ENCODE results near the gene RGS18.
"Not testable (repeated sequence)": the region's sequence is repeated elsewhere in the genome, so short reads cannot be mapped to it uniquely, and the experiment has no call there.

RGS18 gene

DNA sequence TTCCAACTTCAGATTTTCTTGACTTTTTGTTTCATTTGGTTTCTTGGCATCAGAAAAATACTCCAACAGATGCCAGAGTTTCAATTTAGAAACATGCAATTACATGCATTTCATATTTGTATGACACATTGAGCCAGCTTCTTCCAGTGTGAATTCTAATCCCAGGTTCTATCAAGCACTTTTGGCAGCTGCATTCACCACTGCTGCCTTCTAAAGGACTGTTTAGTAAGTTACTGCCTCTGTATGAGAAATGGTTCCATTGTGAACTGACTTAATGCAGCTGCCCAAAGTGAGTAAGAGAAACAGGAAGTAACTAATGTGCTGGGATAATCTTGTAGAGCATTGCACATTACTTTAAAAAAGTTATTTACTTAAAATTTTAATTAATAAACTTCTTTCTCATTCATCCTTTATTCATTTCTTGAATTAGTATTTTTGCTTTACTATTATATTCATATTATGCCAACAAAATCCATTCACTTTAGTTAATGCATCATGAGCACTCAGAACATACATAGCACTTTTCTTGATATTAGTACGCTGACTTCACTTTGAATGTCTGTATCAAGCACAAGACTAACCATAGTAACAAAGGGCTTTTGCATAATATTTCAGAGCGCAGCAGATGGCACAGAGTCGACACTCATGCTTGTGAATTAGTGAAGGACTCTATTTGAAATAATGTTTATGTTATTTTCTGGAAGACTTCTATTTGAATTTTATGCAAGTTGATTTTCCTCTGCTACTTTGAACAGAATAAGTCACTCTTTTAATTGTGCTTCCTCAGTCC lies 9.8 kb downstream of the RGS18 start:
- no peak for DNase-seq

DNA sequence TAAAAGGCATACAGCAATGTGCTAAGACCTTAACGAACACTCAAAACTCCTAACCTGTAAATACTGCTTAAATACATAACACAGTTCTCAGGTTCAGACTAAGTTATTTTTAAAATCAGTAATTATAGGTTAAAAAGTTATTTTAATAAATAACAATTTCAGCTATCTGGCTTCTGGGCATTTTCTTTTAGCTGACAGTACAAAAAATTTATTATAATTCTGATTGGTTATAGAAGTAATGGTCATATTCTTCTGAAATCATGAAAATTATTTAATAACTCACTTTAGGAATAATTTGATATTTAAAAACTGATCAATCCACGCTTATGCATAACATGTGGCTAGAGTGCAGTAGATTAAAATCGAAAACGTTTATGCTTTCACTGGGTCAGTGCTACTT lies 10.7 kb downstream of the RGS18 start:
- DNase-seq: no peak

GRCh38 chr1:192170196-192170984 lies 12.1 kb downstream of the RGS18 start:
- no peak for DNase-seq

DNA sequence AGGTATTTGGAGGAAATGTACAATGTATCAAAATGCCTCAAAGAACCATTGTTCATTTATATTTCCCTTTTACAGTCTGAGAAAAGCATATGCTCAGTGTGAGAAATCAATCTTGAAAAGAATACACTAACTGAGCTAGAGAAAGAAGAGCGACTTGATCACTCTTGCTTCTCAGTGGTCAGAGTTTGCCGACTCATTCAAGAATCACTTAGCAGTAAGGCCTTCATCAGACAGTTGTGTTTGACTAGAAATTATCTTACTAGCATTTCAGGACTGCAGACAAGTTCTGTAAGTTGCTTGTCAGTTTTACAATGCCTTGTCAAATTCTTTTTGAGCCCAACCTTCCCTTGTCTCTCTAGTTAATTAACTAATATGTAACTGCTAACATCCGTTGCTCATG lies 12.9 kb downstream of the RGS18 start:
- DNase-seq: no peak

- no peak for DNase-seq
These were observed 17.7 kb downstream of the RGS18 start for GRCh38 chr1:192175971-192176370.

DNA sequence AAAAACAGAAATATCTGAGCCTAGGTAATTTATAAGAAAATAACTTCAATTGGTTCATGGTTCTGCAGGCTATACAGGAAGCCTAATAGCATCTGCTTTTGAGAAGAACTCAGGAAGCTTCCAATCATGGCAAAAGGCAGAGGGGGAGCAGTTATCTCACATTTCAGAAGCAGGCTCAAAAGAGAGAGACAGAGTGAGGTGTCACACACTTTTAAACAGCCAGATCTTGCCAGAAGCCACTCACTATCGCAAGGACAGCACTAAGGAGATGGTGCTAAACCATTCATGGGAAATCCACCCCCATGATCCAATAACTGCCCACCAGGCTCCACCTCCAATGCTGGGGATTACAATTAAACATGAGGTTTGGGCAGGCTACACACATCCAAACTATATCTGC lies 25.5 kb downstream of the RGS18 start:
- no peak for DNase-seq

- DNase-seq: no peak
These were observed 27.9 kb downstream of the RGS18 start for GRCh38 chr1:192186197-192186596.

- no peak for DNase-seq
These were observed 31.8 kb downstream of the RGS18 start for GRCh38 chr1:192190066-192190465.

- no peak for DNase-seq
These were observed 43.0 kb downstream of the RGS18 start for GRCh38 chr1:192201303-192201702.

GRCh38 chr1:192224396-192224795 lies 66.1 kb downstream of the RGS18 start:
- DNase-seq: no peak

GRCh38 chr1:192224846-192225245 lies 66.6 kb downstream of the RGS18 start:
- DNase-seq: no peak

- no peak for DNase-seq
These were observed 67.0 kb downstream of the RGS18 start for GRCh38 chr1:192225266-192225665.

DNA sequence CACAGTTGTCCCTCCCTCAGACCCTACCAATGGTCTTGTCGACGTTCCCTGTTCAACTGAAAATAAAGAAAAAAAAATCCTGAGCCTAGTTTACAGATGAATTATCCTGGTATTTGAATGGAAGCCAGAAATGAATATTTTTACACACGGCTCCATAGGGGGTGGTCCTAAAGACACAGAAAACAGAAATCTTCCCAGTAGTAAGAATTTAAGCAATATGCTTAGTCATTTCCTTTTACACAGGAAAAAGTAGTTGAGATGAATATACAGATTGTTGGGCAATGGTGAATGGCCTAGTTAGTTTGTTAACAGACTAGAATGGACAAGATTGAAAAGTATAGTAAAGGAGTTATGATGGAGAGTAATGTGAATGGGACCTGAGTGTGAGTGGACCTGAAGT lies 67.4 kb downstream of the RGS18 start:
- no peak for DNase-seq

GRCh38 chr1:192227330-192227729 lies 69.1 kb downstream of the RGS18 start:
- no peak for DNase-seq

DNA sequence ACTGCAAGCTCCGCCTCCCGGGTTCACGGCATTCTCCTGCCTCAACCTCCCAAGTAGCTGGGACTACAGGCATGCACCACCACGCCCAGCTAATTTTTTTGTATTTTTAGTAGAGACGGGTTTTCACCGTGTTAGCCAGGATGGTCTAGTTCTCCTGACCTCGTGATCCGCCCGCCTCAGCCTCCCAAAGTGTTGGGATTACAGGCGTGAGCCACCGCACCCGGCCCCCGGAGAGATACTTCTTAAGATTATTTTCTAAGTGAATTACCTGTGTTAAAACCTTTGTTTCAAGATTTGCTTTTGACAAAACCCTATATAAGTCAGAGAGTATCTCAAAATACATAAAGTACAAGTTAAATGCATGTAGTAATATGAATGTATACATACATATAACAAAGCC lies 69.7 kb downstream of the RGS18 start:
- not testable (repeated sequence) for DNase-seq

DNA sequence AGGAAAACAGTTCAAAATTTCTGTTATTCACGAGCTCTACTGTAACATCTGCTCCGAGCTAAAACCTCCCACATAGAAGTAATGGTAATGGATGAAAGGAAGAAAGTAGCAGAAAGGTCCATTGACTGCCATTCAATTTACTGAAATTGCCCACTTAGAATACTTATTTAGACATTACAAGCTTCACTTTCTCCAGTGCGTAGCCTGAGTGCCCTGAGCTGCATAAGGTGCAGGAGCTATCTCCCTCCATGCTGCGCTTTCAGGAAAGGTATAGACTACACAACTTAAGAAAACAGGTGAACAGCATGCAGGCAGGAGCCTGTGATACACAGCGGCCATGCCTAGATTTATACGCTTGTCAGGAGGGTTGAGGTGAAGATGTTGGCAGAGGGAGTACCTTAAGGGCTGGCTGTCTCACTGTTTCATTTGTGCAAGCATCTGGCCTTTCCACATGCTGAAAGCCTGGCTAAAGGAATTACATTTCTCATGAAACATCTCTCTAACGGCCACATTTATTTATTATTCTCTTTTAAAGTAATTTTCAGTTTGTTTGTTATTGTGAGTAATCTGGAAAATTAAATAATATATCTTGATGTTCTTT lies 74.7 kb downstream of the RGS18 start:
- no peak for DNase-seq

GRCh38 chr1:192235127-192235526 lies 76.9 kb downstream of the RGS18 start:
- DNase-seq: no peak
